ENCODE measurements around the gene PTBP1.

- TF ChIP-seq CTCF (IDR thresholded peaks at IDR 0.05), result no peak
- TF ChIP-seq POLR2A (IDR thresholded peaks at IDR 0.05), result no peak
These were observed 3.4 kb upstream of the PTBP1 start for GRCh38 chr19:793806-794205.

All from testis (tissue), 2 donors.